GM15510 (cell line): ENCODE measurements around the gene NELFB.

Source experiments
- POLR2A ChIP-seq: IDR thresholded peaks from 3 replicates; pipeline ENCODE4 v1.6.1; 2011; ENCODE audit warnings: borderline replicate concordance; ENCODE audit not compliant: insufficient read length; ENCODE audit errors: extremely low read depth

NELFB gene

GRCh38 chr9:137254624-137255447, at the start of gene NELFB:
Gene NELFB, plus strand, starts transcription at chr9:137255327.
- TF ChIP-seq POLR2A: peak; percentile 83

DNA sequence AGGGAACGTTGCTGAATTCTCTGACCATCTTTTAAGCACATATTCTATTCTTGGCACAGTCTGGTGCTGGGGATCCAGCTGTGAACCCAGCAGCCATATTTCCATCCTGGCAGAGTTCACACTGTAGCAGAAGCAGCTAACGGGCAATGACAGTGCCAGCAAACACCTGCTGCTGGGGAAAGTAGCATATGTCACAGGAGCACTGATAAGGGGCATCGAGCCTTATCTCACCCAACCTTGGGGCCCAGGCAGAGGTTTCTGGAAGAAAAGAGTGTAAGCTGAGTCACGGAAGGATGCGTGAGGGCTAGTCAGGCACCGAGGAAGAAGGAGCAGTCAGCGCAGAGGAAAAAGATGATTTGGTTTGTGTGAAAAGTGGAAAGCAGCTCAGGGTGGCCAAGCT, 48.5 kb upstream of the NELFB start:
- no peak for TF ChIP-seq POLR2A

DNA sequence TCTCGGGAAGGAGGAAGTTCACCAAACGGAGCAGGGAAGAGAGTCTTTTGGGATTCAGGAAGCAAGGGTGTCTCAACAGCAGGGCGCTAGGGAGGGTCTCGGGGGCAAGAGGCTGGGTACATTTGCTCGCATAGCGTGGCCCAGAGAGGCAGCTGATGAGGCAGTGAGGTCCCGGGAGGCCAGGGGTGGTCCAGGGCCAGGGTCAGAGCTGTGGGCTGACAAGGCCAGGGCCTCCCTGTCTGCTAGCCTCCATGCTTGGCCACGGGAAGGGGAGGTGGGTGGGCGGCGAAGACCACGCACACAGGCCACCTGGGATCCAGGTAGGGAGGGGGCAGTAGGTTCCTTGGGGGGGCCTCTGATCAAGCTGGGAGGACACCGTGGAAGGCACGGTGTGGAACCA, 43.6 kb upstream of the NELFB start:
- TF ChIP-seq POLR2A: no peak

- no peak for TF ChIP-seq POLR2A
These were observed 42.6 kb upstream of the NELFB start for GRCh38 chr9:137212520-137212919.

- TF ChIP-seq POLR2A: no peak
These were observed 41.7 kb upstream of the NELFB start for GRCh38 chr9:137213160-137214060.

GRCh38 chr9:137214620-137215019, 40.5 kb upstream of the NELFB start:
- no peak for TF ChIP-seq POLR2A

- no peak for TF ChIP-seq POLR2A
These were observed 39.7 kb upstream of the NELFB start for GRCh38 chr9:137215196-137215986.

DNA sequence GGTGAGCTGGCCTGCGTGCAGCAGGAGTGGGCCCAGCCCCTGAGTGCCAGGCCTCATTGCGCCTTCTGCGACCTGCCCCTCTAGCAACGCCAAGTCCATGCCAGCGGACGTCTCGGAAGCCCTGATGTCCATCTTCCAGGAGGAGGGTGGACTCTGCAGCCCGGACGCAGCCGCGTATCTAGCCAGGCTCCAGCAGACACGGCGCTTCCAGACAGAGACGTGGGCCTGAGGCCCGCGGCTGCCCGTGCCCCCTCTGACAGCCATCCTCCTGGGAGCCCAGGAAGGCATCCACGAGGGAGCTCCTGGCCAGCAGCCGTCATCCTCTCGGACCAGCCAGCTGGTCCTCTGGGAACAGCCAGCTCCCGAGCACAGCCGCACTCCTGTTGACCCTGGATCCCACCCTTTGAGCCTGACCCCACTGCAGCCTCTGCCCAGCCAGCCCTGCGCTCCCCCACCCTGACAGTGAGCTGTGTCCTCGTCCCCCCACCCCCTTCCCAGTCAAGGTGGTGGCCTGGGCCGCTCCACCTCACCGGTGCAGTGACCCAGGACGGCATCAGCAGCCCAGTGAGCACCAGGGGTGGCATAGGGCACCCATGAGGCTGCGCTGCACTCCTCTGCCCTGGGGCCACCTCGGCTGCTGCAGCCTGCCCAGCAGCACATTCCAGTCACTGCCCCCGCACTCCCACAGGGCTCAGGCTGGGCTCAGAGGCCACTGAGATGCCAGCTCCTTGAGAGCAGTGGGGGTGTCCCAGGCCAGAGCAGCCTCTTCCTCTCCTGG, 38.8 kb upstream of the NELFB start:
- no peak for TF ChIP-seq POLR2A

- no peak for TF ChIP-seq POLR2A
These were observed 37.6 kb upstream of the NELFB start for GRCh38 chr9:137217276-137218211.

GRCh38 chr9:137218212-137218753, 36.8 kb upstream of the NELFB start:
- TF ChIP-seq POLR2A: no peak

DNA sequence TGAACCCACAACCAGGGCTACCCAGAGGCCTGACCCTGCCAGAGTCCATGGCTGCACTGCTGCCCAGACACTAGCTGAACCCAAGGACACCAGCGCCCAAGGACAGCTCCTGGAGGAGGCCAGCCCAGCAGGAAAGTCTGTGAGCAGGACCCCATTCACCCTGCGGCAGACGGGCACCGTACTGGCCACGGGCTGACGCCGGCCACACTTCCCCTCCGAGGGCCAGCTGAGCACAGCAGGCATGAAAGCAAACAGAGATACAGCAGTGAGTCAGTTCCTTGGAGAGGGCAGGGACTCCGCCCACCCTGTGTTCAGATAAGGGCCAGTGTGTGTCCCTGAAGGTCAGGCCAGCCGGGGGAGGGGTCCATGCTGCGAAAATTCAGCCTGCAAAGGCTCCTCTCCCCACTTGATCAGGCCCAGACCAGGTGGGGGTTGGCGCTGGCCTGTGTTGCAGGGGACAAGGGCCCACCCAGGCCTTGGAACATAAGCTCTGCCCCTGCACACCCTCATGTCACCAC, 36.3 kb upstream of the NELFB start:
- TF ChIP-seq POLR2A: no peak

DNA sequence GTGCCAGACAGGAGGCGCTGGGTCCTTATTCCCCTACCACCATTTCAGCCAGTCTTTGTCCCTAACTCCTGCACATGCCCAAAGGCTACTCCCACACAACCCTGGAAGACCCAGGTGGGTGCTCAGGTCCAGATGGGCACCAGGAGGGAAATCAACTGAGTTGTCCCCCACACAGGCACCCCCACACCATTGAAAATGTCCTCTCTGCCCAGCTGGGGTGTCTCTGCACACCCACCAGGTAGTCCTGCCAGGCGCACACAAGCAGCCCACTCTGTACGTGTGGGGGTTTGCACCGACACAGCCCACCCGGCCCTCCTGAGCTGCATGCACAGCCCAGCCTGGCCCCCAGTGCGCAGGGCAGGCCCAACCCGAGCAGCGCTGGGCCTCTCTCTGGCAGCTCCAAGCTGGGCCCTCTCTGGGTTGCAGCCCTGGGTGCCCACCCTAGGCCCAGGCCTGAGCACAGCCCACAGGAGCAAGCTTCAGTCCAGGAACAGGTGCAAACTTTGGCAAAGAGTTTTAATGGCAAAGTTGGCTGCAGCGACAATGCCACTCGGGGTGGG, 35.3 kb upstream of the NELFB start:
- no peak for TF ChIP-seq POLR2A

DNA sequence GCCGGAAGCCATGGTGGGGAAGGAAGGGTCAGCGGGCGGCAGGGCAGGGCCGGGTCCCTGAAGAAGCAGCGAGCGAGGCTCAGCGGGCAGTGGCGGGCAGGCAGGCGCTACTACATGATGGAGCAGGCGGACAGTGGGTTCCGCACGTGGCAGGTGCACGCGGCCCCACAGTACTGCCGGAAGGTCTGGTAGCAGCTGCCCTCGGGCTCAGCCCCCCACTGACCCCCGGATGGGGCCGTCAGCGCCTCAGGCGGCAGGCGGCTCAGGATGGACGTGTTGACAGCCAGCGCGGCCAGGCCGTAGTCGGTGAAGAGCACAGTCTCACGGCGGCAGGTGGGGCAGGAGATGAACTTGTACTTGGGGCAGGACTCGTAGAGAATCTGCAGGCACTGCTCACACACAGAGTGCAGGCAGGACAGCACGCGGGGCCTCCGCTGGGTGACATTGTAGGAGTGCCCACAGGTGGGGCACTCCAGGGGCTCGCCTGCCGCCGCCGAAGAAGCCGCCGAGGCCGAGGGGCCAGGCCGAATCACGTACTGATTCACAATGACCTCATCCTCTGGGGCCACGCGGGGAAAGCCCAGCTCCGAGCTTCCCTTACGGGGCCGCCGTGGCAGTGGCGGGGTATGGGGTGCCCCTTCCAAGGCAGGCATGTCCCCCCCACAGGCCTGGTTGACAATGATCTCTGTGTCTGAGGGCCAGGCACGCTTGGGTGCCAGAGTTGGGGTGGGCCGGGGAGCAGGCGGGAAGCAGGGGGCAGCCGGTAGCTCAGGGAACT, 34.6 kb upstream of the NELFB start:
- TF ChIP-seq POLR2A: no peak
